BJ (cell line): ENCODE measurements around the gene DMAC2. TPM values are rescaled to one million over a fixed set of nuclear protein-coding genes. Genes with fewer than 3 reads are reported as not detected.

Experiments
- CTCF ChIA-PET: fragments of 350-600 bp; formaldehyde crosslinking; extraction: SDS; loops from one replicate; lab custom pipeline; 2021; ENCODE audit warnings: antibody characterized with exemption, inconsistent platforms; lab: Yijun Ruan, JAX
- POLR2A ChIA-PET: fragments of 300-600 bp; sonication (Branson Sonifier 250); formaldehyde crosslinking; extraction: SDS; loops from one replicate; lab custom pipeline; 2021; ENCODE audit warnings: antibody characterized with exemption; lab: Charles Lee
- DNase-seq: peaks from one replicate; pipeline ENCODE4 v3.0.0-alpha.2; 2011; ENCODE audit warnings: low read depth
- H3K27me3 ChIP-seq: 2 replicates; pipeline ENCODE4 v1.6.0; 2011; ENCODE audit warnings: low read length; ENCODE audit not compliant: control insufficient read depth, insufficient read depth
- H3K36me3 ChIP-seq: 2 replicates; pipeline ENCODE4 v1.5.1; 2011; ENCODE audit warnings: low read length; ENCODE audit not compliant: control insufficient read depth, insufficient read depth
- H3K4me3 ChIP-seq: 2 replicates; pipeline ENCODE4 v1.5.1; 2011; ENCODE audit warnings: low read depth, mild to moderate bottlenecking, control low read depth, low read length
- CTCF ChIP-seq: IDR thresholded peaks from 2 replicates; pipeline ENCODE4 v1.5.1; 2011; ENCODE audit warnings: low read depth, mild to moderate bottlenecking, control low read depth, inconsistent platforms, low read length, moderate library complexity; ENCODE audit not compliant: insufficient read depth
- polyA plus RNA-seq: library from polyadenylated mRNA; depleted of rRNA; stranded (reverse); fragments of >200 nt; gene quantifications from 2 replicates; pipeline ENCODE4 v1.2.3, GENCODE V29; 2011

DMAC2 gene
- polyA plus RNA-seq, 1 experiment: 82.4 TPM

GRCh38 chr19:41430922-41431321 is 8.8 kb downstream of the DMAC2 start:
- ChIA-PET POLR2A (no interaction called here), CTCF (interaction anchor here (1.1 to 2.1 kb wide), 4 partner anchors 109 to 229 kb away, joined by 3 to 7 read pairs (median 4); no protein-coding TSS in a partner anchor)
- peaks cover 16% of the 10 kb centered on the region for H3K36me3 ChIP-seq
- TF ChIP-seq CTCF: no peak
- no peak for DNase-seq
- no peaks in the 10 kb centered on the region for H3K27me3 ChIP-seq
- H3K4me3 ChIP-seq: no peak overlapping the region

GRCh38 chr19:41428481-41428859 is 11.2 kb downstream of the DMAC2 start:
- Histone ChIP-seq H3K27me3 (no peaks in the 10 kb centered on the region), H3K36me3 (peaks cover 21% of the 10 kb centered on the region), H3K4me3 (no peak overlapping the region; the same call in 1 of the 2 replicates)
- ChIA-PET POLR2A (interaction anchor here (0.7 kb wide), 1 partner anchor 11 kb away, joined by 4 read pairs; no protein-coding TSS in a partner anchor), CTCF (interaction anchor here (1.0 to 2.4 kb wide), 3 partner anchors 10 to 20 kb away, joined by 3 to 10 read pairs (median 6); partner anchors contain the start of gene DMAC2)
- TF ChIP-seq CTCF: no peak
- no peak for DNase-seq

- no peak for DNase-seq
- Histone ChIP-seq H3K36me3 (peaks cover 22% of the 10 kb centered on the region), H3K4me3 (peak overlapping the region; percentile 52), H3K27me3 (no peaks in the 10 kb centered on the region)
- ChIA-PET CTCF (interaction anchor here (1.0 to 2.4 kb wide), 5 partner anchors 11 to 119 kb away, joined by 5 to 10 read pairs (median 6); partner anchors contain the start of gene DMAC2), POLR2A (interaction anchor here (0.7 kb wide), 1 partner anchor 75 kb away, joined by 13 read pairs; no protein-coding TSS in a partner anchor)
- no peak for TF ChIP-seq CTCF
These were observed 11.8 kb downstream of the DMAC2 start for GRCh38 chr19:41427647-41428480.

- peak within 1 kb of the TSS; percentile 52 for H3K4me3 ChIP-seq
- ChIA-PET CTCF (interaction anchor here (0.6 to 2.4 kb wide), 6 partner anchors 9 to 168 kb away, joined by 3 to 10 read pairs (median 6); partner anchors contain the start of gene DMAC2), POLR2A (interaction anchor here (0.7 kb wide), 1 partner anchor 74 kb away, joined by 13 read pairs; no protein-coding TSS in a partner anchor)
- DNase-seq: no peak
- H3K36me3 ChIP-seq: peaks cover 22% of the 10 kb centered on the region
- H3K27me3 ChIP-seq: no peaks in the 10 kb centered on the region
- TF ChIP-seq CTCF: no peak
These were observed 12.6 kb downstream of the DMAC2 start, which contains the start of gene B3GNT8 for GRCh38 chr19:41426952-41427646. B3GNT8 (minus strand) TSS chr19:41427374; CDS start chr19:41426778, 596 bp downstream.
